GM15510 (cell line): ENCODE measurements around the gene NDUFAF3.

Source experiments
- POLR2A ChIP-seq: IDR thresholded peaks from 3 replicates; pipeline ENCODE4 v1.6.1; 2011; ENCODE audit warnings: borderline replicate concordance; ENCODE audit not compliant: insufficient read length; ENCODE audit errors: extremely low read depth

Gene NDUFAF3

GRCh38 chr3:48991851-48992545, 29.9 kb upstream of the NDUFAF3 start:
- TF ChIP-seq POLR2A = no peak

GRCh38 chr3:48993834-48994233, 28.1 kb upstream of the NDUFAF3 start:
- no peak for TF ChIP-seq POLR2A

GRCh38 chr3:48996640-48997039, 25.3 kb upstream of the NDUFAF3 start:
- no peak for TF ChIP-seq POLR2A

GRCh38 chr3:48997102-48997635, 24.8 kb upstream of the NDUFAF3 start:
- no peak for TF ChIP-seq POLR2A

GRCh38 chr3:48997714-48998637, 23.9 kb upstream of the NDUFAF3 start:
- no peak for TF ChIP-seq POLR2A

GRCh38 chr3:48999085-48999858, 22.6 kb upstream of the NDUFAF3 start:
- no peak for TF ChIP-seq POLR2A

- TF ChIP-seq POLR2A = no peak
Observed at GRCh38 chr3:49001155-49001554, 20.8 kb upstream of the NDUFAF3 start.

GRCh38 chr3:49004352-49005302, 17.3 kb upstream of the NDUFAF3 start:
- no peak for TF ChIP-seq POLR2A

- no peak for TF ChIP-seq POLR2A
Observed at GRCh38 chr3:49005303-49005680, 16.6 kb upstream of the NDUFAF3 start.

- TF ChIP-seq POLR2A = no peak
Observed at GRCh38 chr3:49005998-49006397, 15.9 kb upstream of the NDUFAF3 start.

- TF ChIP-seq POLR2A = no peak
Observed at GRCh38 chr3:49006408-49007067, 15.4 kb upstream of the NDUFAF3 start.

- TF ChIP-seq POLR2A = peak; percentile 89
Observed at GRCh38 chr3:49007068-49007770, 14.7 kb upstream of the NDUFAF3 start, which contains the start of gene WDR6. TSS of gene WDR6 (plus strand) at chr3:49007391. CDS start at chr3:49007432, 41 bp downstream.

GRCh38 chr3:49007771-49008528, 14.0 kb upstream of the NDUFAF3 start:
- no peak for TF ChIP-seq POLR2A

- no peak for TF ChIP-seq POLR2A
Observed at GRCh38 chr3:49009396-49009795, 12.5 kb upstream of the NDUFAF3 start.
